Breast epithelium (tissue), 4 donors: Measurements from ENCODE around the gene CPNE6. TPM values are rescaled to one million over a fixed set of nuclear protein-coding genes. Genes with fewer than 3 reads are reported as not detected.
"Not testable (repeated sequence)": the region's sequence is repeated elsewhere in the genome, so short reads cannot be mapped to it uniquely, and the experiment has no call there.

ENCODE experiments used
- DNase-seq, 2 donors: peaks; one replicate each; pipeline ENCODE4 v3.0.0-alpha.2; 2019; ENCODE audit warnings: low spot score in 2 of 2
- H3K27ac ChIP-seq, 2 donors: fragments of 200-600 bp; sonication (generic) in 1 of 2; one replicate each; pipeline ENCODE4 v1.5.1; 2016 to 2019; ENCODE audit warnings: mild to moderate bottlenecking in 1 of 2
- H3K27me3 ChIP-seq, 2 donors: fragments of 200-600 bp; sonication (generic) in 1 of 2; one replicate each; pipeline versions ENCODE4 v1.5.1 to v1.6.0; 2017 to 2019; ENCODE audit warnings: control low read depth in 1 of 2, mild to moderate bottlenecking in 1 of 2
- H3K36me3 ChIP-seq: fragments of 200-600 bp; one replicate; pipeline ENCODE4 v1.5.1; 2019
- H3K4me1 ChIP-seq, 2 donors: fragments of 200-600 bp; sonication (generic); one replicate each; pipeline ENCODE4 v1.5.1; 2016 to 2019; ENCODE audit warnings: control low read depth in 1 of 2
- H3K4me3 ChIP-seq, 3 donors: fragments of 200-600 bp; sonication (generic); 1 replicate in 2 of 3; 2 replicates in 1 of 3; pipeline ENCODE4 v1.5.1; 2016 to 2019; ENCODE audit warnings: mild to moderate bottlenecking in 3 of 3, moderate library complexity in 2 of 3
- H3K9me3 ChIP-seq, 2 donors: fragments of 200-600 bp; sonication (generic) in 1 of 2; one replicate each; pipeline ENCODE4 v1.5.1; 2016 to 2019; ENCODE audit warnings: control low read depth in 1 of 2
- POLR2A ChIP-seq: fragments of 450-650 bp; IDR thresholded peaks from one replicate; pipeline ENCODE4 v1.6.1; 2016; ENCODE audit warnings: antibody characterized with exemption, mild to moderate bottlenecking, moderate library complexity
- POLR2AphosphoS5 ChIP-seq, 3 donors: sonication (generic); formaldehyde crosslinking; IDR thresholded peaks; one replicate each; pipeline ENCODE4 v1.6.1; 2017; ENCODE audit warnings: antibody characterized with exemption in 3 of 3
- intact Hi-C: fragments of 100-400 bp; cut with DNase I; formaldehyde crosslinking; loops from one replicate; pipeline ENCODE4 v1.15.1; 2023; ENCODE audit warnings: low total_unique reads
- total RNA-seq, 3 donors: library from RNA; depleted of rRNA; stranded (reverse); fragments of >200 nt; gene quantifications; one replicate each; pipeline ENCODE4 v1.1.0, GENCODE V29; 2016
- TF ChIP-seq, protein P1 (sequence below), 3 donors: fragments of 450-650 bp; IDR thresholded peaks; one replicate each; pipeline ENCODE4 v1.5.1; 2016 to 2017; ENCODE audit warnings: antibody characterized with exemption in 3 of 3, mild to moderate bottlenecking in 3 of 3, moderate library complexity in 3 of 3

Gene CPNE6
- total RNA-seq, 3 donors from 2014 or later, result not detected

GRCh38 chr14:24100197-24100981 lies 29.0 kb downstream of the CPNE6 start:
- H3K9me3 ChIP-seq, result no peaks in the 10 kb centered on the region
- DNase-seq, result no peak
- H3K4me3 ChIP-seq, result no peak overlapping the region
- peaks cover 0 to 4% of the 10 kb centered on the region in 2 donors for H3K4me1 ChIP-seq
- H3K27ac ChIP-seq, result no peak overlapping the region
- H3K36me3 ChIP-seq, result no peaks in the 10 kb centered on the region
- no peaks in the 10 kb centered on the region for H3K27me3 ChIP-seq
- TF ChIP-seq POLR2AphosphoS5 (IDR thresholded peaks at IDR 0.05), result no peak
- intact Hi-C loops, result no loop called here

DNA sequence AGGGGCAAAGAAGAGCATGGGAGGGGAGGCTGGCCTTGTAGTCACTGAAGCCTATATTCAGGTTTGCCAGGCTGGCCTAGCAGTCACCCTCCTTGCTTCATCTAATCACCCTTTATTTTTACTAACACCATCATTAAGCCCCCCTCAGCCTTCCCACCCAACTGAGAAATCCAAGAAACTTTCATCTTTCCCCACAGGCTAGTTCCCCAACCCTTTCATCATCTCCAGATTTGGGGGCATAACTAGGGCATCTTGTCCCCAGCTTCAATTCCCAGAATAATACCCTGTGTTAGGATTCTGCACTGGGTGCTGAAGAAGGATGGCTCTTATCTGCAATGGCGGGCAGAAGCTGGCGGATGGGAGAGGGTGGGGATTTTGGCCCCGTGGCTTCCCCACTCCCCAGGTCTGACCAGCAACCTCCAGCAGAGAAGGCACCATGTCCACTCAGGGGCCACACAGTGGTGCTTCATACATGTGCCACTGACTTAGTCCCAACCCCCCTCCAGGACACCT lies 29.7 kb downstream of the CPNE6 start:
- Histone ChIP-seq H3K4me3 (no peak overlapping the region), H3K4me1 (no peaks in the 10 kb centered on the region), H3K9me3 (no peaks in the 10 kb centered on the region), H3K36me3 (no peaks in the 10 kb centered on the region), H3K27ac (no peak overlapping the region), H3K27me3 (no peaks in the 10 kb centered on the region)
- no peak for DNase-seq
- intact Hi-C loops, result no loop called here
- TF ChIP-seq, protein P1, sequence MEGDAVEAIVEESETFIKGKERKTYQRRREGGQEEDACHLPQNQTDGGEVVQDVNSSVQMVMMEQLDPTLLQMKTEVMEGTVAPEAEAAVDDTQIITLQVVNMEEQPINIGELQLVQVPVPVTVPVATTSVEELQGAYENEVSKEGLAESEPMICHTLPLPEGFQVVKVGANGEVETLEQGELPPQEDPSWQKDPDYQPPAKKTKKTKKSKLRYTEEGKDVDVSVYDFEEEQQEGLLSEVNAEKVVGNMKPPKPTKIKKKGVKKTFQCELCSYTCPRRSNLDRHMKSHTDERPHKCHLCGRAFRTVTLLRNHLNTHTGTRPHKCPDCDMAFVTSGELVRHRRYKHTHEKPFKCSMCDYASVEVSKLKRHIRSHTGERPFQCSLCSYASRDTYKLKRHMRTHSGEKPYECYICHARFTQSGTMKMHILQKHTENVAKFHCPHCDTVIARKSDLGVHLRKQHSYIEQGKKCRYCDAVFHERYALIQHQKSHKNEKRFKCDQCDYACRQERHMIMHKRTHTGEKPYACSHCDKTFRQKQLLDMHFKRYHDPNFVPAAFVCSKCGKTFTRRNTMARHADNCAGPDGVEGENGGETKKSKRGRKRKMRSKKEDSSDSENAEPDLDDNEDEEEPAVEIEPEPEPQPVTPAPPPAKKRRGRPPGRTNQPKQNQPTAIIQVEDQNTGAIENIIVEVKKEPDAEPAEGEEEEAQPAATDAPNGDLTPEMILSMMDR (IDR thresholded peaks at IDR 0.05), result no peak
- TF ChIP-seq POLR2A, result no peak
- TF ChIP-seq POLR2AphosphoS5 (IDR thresholded peaks at IDR 0.05), result no peak

- Histone ChIP-seq H3K4me3 (no peak overlapping the region), H3K36me3 (no peaks in the 10 kb centered on the region), H3K27me3 (no peaks in the 10 kb centered on the region), H3K4me1 (no peaks in the 10 kb centered on the region), H3K27ac (no peak overlapping the region), H3K9me3 (no peaks in the 10 kb centered on the region)
- intact Hi-C loops, result no loop called here
- no peak for DNase-seq
- TF ChIP-seq, protein P1 (IDR thresholded peaks at IDR 0.05), result no peak
- TF ChIP-seq POLR2AphosphoS5 (IDR thresholded peaks at IDR 0.05), result no peak
- no peak for TF ChIP-seq POLR2A
Measured at GRCh38 chr14:24102357-24103048, 31.1 kb downstream of the CPNE6 start.

DNA sequence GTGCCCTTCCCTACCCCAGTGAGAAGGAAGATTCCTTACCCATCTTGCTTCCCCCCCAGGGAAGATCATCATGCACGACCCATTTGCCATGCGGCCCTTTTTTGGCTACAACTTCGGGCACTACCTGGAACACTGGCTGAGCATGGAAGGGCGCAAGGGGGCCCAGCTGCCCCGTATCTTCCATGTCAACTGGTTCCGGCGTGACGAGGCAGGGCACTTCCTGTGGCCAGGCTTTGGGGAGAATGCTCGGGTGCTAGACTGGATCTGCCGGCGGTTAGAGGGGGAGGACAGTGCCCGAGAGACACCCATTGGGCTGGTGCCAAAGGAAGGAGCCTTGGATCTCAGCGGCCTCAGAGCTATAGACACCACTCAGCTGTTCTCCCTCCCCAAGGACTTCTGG lies 32.1 kb downstream of the CPNE6 start:
- TF ChIP-seq POLR2AphosphoS5 (IDR thresholded peaks at IDR 0.05) (no peak), POLR2A (no peak)
- TF ChIP-seq, protein P1 (IDR thresholded peaks at IDR 0.05), result no peak
- Histone ChIP-seq H3K4me3 (no peak overlapping the region), H3K36me3 (no peaks in the 10 kb centered on the region), H3K27ac (no peak overlapping the region), H3K4me1 (no peaks in the 10 kb centered on the region), H3K9me3 (no peaks in the 10 kb centered on the region), H3K27me3 (no peaks in the 10 kb centered on the region)
- intact Hi-C loops, result no loop called here
- DNase-seq, result no peak

- H3K27me3 ChIP-seq, H3K4me3 ChIP-seq, H3K4me1 ChIP-seq, H3K36me3 ChIP-seq, H3K9me3 ChIP-seq, DNase-seq, H3K27ac ChIP-seq, intact Hi-C loops: not testable (repeated sequence)
Measured at GRCh38 chr14:24105609-24106239, 34.4 kb downstream of the CPNE6 start.
